GM23248 (cell line): ENCODE results near the gene FARP1. TPM values are rescaled to one million over a fixed set of nuclear protein-coding genes. Genes with fewer than 3 reads are reported as not detected.

Source experiments
- DNase-seq: peaks from one replicate; pipeline ENCODE4 v3.0.0-alpha.2; 2015
- H2AFZ ChIP-seq: fragments of 200-600 bp; sonication (generic); 2 replicates; pipeline ENCODE4 v1.6.1; 2016; ENCODE audit warnings: antibody characterized with exemption
- H3F3A ChIP-seq: fragments of 200-600 bp; sonication (generic); 2 replicates; pipeline ENCODE4 v1.6.1; 2016; ENCODE audit warnings: mild to moderate bottlenecking, antibody characterized with exemption, mixed run types; ENCODE audit not compliant: insufficient read depth
- H3K27ac ChIP-seq: fragments of 200-600 bp; sonication (generic); 2 replicates; pipeline ENCODE4 v1.5.1; 2016; ENCODE audit warnings: mild to moderate bottlenecking
- H3K27me3 ChIP-seq: fragments of 200-600 bp; sonication (generic); replicated peaks from 2 replicates; pipeline ENCODE4 v1.6.1; 2016; ENCODE audit warnings: mild to moderate bottlenecking; ENCODE audit not compliant: insufficient read depth
- H3K36me3 ChIP-seq: fragments of 200-600 bp; sonication (generic); 2 replicates; pipeline ENCODE4 v1.6.1; 2016; ENCODE audit warnings: low read depth, mild to moderate bottlenecking
- H3K4me1 ChIP-seq: fragments of 200-600 bp; sonication (generic); 2 replicates; pipeline ENCODE4 v1.6.1; 2016; ENCODE audit warnings: mild to moderate bottlenecking; ENCODE audit not compliant: insufficient read depth
- H3K4me2 ChIP-seq: fragments of 200-600 bp; sonication (generic); one replicate; pipeline ENCODE4 v1.6.1; 2016; ENCODE audit warnings: mild to moderate bottlenecking; ENCODE audit not compliant: unreplicated experiment
- H3K4me3 ChIP-seq: fragments of 200-600 bp; sonication (generic); 2 replicates; pipeline ENCODE4 v1.5.1; 2016; ENCODE audit warnings: mild to moderate bottlenecking
- H3K79me2 ChIP-seq: fragments of 200-600 bp; sonication (generic); 2 replicates; pipeline ENCODE4 v1.6.1; 2016; ENCODE audit warnings: mild to moderate bottlenecking; ENCODE audit not compliant: insufficient read depth
- H3K9ac ChIP-seq: fragments of 200-600 bp; sonication (generic); 2 replicates; pipeline ENCODE4 v1.6.1; 2016; ENCODE audit warnings: mild to moderate bottlenecking
- H3K9me2 ChIP-seq: fragments of 200-600 bp; sonication (generic); 2 replicates; pipeline ENCODE4 v1.6.1; 2016; ENCODE audit warnings: mixed run types, mild to moderate bottlenecking, moderate library complexity; ENCODE audit not compliant: insufficient read depth
- H3K9me3 ChIP-seq: fragments of 200-600 bp; sonication (generic); one replicate; pipeline ENCODE4 v1.6.1; 2017; ENCODE audit warnings: low read depth
- H4K20me1 ChIP-seq: fragments of 200-600 bp; sonication (generic); 2 replicates; pipeline ENCODE4 v1.6.0; 2016; ENCODE audit not compliant: insufficient read depth
- EZH2 ChIP-seq: fragments of 200-600 bp; sonication (generic); IDR thresholded peaks from 2 replicates; pipeline ENCODE4 v1.6.1; 2018; ENCODE audit warnings: antibody characterized with exemption, mild to moderate bottlenecking; ENCODE audit not compliant: insufficient read depth, poor library complexity, severe bottlenecking
- EZH2phosphoT487 ChIP-seq: fragments of 200-600 bp; sonication (generic); IDR thresholded peaks from 2 replicates; pipeline ENCODE4 v1.6.1; 2018; ENCODE audit warnings: antibody characterized with exemption, moderate library complexity, mild to moderate bottlenecking, low read depth; ENCODE audit not compliant: insufficient read depth
- WGBS, 2 experiments: methylation state at CpG; one replicate each; pipeline ENCODE4 v1.1.6; 2015 to 2017; ENCODE audit warnings: low lambda C conversion rate in 2 of 2, low coverage in 1 of 2; ENCODE audit errors: missing lambda C conversion rate in 2 of 2; 5-methylcytosine and 5-hydroxymethylcytosine counted together
- in situ Hi-C: fragments of 300-500 bp; cut with MboI; formaldehyde crosslinking; loops from 2 replicates; pipeline ENCODE4 v1.15.0; 2020
- polyA plus RNA-seq: library from polyadenylated mRNA; unstranded; fragments of >200 nt; fragmentation: Nextera tagmentation; extraction: Ambion mirVana; gene quantifications from 2 replicates; pipeline ENCODE4 v1.2.1, GENCODE V29; 2016
- total RNA-seq: library from RNA; depleted of rRNA; stranded (reverse); fragments of >200 nt; shearing (Covaris generic); gene quantifications from 2 replicates; pipeline ENCODE4 v1.2.3, GENCODE V29; 2014

The FARP1 gene
- total and polyA plus RNA-seq, 2 experiments from 2014 or later = 53.7 to 56.6 TPM

GRCh38 chr13:98440390-98441055, 297.6 kb downstream of the FARP1 start:
- no peaks in the 10 kb centered on the region for H3K9me2 ChIP-seq
- H4K20me1 ChIP-seq = no peaks in the 10 kb centered on the region
- H3K4me1 ChIP-seq = peaks cover 18% of the 10 kb centered on the region; the same call in 1 of the 2 replicates
- no peaks in the 10 kb centered on the region; the same call in 1 of the 2 replicates for H3K36me3 ChIP-seq
- TF ChIP-seq EZH2phosphoT487 = no peak
- no peak for TF ChIP-seq EZH2
- H3K27me3 ChIP-seq = no peaks in the 10 kb centered on the region
- no peak for DNase-seq
- no peaks in the 10 kb centered on the region for H3K79me2 ChIP-seq
- peaks cover 5% of the 10 kb centered on the region; the same call in 1 of the 2 replicates for H3F3A ChIP-seq
- 93 to 95% methylated on average over 25 of the region's 25 CpGs for WGBS, 2 experiments
- H3K27ac ChIP-seq = no peak overlapping the region
- no peak overlapping the region for H2AFZ ChIP-seq
- in situ Hi-C loops = no loop called here
- H3K4me3 ChIP-seq = no peak overlapping the region
- no peak overlapping the region for H3K4me2 ChIP-seq
- H3K9me3 ChIP-seq = no peaks in the 10 kb centered on the region
- H3K9ac ChIP-seq = no peak overlapping the region

GRCh38 chr13:98441056-98441676, 298.3 kb downstream of the FARP1 start:
- Histone ChIP-seq H3K4me1 (peaks cover 18% of the 10 kb centered on the region; the same call in 1 of the 2 replicates), H3F3A (peaks cover 5% of the 10 kb centered on the region; the same call in 1 of the 2 replicates), H3K4me3 (no peak overlapping the region), H3K36me3 (no peaks in the 10 kb centered on the region; the same call in 1 of the 2 replicates), H4K20me1 (no peaks in the 10 kb centered on the region), H3K9me3 (no peaks in the 10 kb centered on the region), H3K9ac (no peak overlapping the region), H2AFZ (no peak overlapping the region), H3K27me3 (no peaks in the 10 kb centered on the region), H3K79me2 (no peaks in the 10 kb centered on the region), H3K27ac (no peak overlapping the region), H3K4me2 (no peak overlapping the region), H3K9me2 (no peaks in the 10 kb centered on the region)
- 88 to 89% methylated on average over 21 of the region's 21 CpGs for WGBS, 2 experiments
- in situ Hi-C loops = no loop called here
- TF ChIP-seq EZH2phosphoT487 (no peak), EZH2 (no peak)
- DNase-seq = no peak

GRCh38 chr13:98442391-98443230, 299.7 kb downstream of the FARP1 start:
- Histone ChIP-seq H3K9me2 (no peaks in the 10 kb centered on the region), H3K27ac (peak overlapping the region; percentile 98), H3K79me2 (no peaks in the 10 kb centered on the region), H3K9ac (peak overlapping the region; percentile 85), H3F3A (peaks cover 5% of the 10 kb centered on the region; the same call in 1 of the 2 replicates), H3K4me3 (no peak overlapping the region), H3K27me3 (no peaks in the 10 kb centered on the region), H3K4me1 (peaks cover 18% of the 10 kb centered on the region; the same call in 1 of the 2 replicates), H4K20me1 (no peaks in the 10 kb centered on the region), H3K4me2 (peak overlapping the region; percentile 34), H3K9me3 (no peaks in the 10 kb centered on the region), H3K36me3 (0 out of 2 replicates have a peak, but pooled peaks cover 7% of the 10 kb centered on the region), H2AFZ (0 out of 2 replicates have a peak overlapping the region, but pooled peaks have one; percentile 48)
- TF ChIP-seq EZH2 = no peak
- TF ChIP-seq EZH2phosphoT487 = no peak
- 79% methylated on average over 27 of the region's 27 CpGs for WGBS, 2 experiments
- DNase-seq = no peak
- in situ Hi-C loops = no loop called here

- Histone ChIP-seq H2AFZ (peak overlapping the region; percentile 48; the same call in 1 of the 2 replicates), H3K36me3 (0 out of 2 replicates have a peak, but pooled peaks cover 7% of the 10 kb centered on the region), H3K4me2 (peak overlapping the region; percentile 58), H3K9ac (peak overlapping the region; percentile 85), H3K27me3 (no peaks in the 10 kb centered on the region), H3F3A (peaks cover 11% of the 10 kb centered on the region; the same call in 1 of the 2 replicates), H3K4me1 (peaks cover 18% of the 10 kb centered on the region; the same call in 1 of the 2 replicates), H3K79me2 (no peaks in the 10 kb centered on the region), H3K4me3 (no peak overlapping the region), H4K20me1 (no peaks in the 10 kb centered on the region), H3K9me3 (no peaks in the 10 kb centered on the region), H3K9me2 (no peaks in the 10 kb centered on the region), H3K27ac (peak overlapping the region; percentile 98)
- 1% methylated on average over 11 of the region's 11 CpGs for WGBS, 2 experiments
- DNase-seq = peak; percentile 98
- TF ChIP-seq EZH2 (no peak), EZH2phosphoT487 (no peak)
- in situ Hi-C loops = no loop called here
Measured at GRCh38 chr13:98443329-98443728, 300.4 kb downstream of the FARP1 start.
